OCI-LY7 (cell line): ENCODE measurements around the gene TMEM213.

Source experiments
- CTCF ChIP-seq: fragments of 200-600 bp; sonication (generic); conservative IDR thresholded peaks from 2 replicates; pipeline ENCODE4 v1.5.1; 2014; ENCODE audit warnings: mild to moderate bottlenecking, antibody characterized with exemption, low read length, moderate library complexity, mixed read lengths
- EZH2phosphoT487 ChIP-seq: fragments of 200-600 bp; sonication (generic); IDR thresholded peaks from 2 replicates; pipeline ENCODE4 v1.6.1; 2018; ENCODE audit warnings: low read depth, borderline replicate concordance, mild to moderate bottlenecking, mixed run types, antibody characterized with exemption, low read length, moderate library complexity, mixed read lengths

DNA sequence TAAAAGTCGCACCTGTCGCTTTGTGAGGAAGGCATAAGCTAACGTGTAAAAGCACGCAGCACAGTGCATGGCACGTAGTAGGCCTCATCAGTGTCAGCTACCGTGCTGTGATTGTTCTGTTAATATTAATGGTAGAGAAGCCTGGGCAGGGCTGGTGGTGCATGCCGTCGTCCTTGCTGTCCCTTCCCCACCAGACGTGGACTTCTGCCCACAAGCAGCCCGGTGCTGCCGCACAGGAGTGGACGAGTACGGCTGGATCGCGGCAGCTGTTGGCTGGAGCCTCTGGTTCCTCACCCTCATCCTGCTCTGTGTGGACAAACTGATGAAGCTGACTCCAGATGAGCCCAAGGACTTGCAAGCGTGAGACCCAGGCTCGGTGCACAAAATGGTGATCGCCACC is 4.9 kb downstream of the TMEM213 start:
- TF ChIP-seq CTCF (no peak), EZH2phosphoT487 (no peak)
